Fibroblast of the aortic adventitia (primary cell): ENCODE measurements around the gene POLD4. TPM values are rescaled to one million over a fixed set of nuclear protein-coding genes. Genes with fewer than 3 reads are reported as not detected.
"Not testable (repeated sequence)": the region's sequence is repeated elsewhere in the genome, so short reads cannot be mapped to it uniquely, and the experiment has no call there.

ENCODE experiments used
- DNase-seq: peaks from one replicate; pipeline ENCODE4 v3.0.0-alpha.2; 2010; ENCODE audit warnings: low read depth
- H3K4me3 ChIP-seq: 2 replicates; pipeline ENCODE4 v1.5.1; 2011; ENCODE audit warnings: low read depth, mild to moderate bottlenecking, control low read depth, low read length, moderate library complexity
- CTCF ChIP-seq: IDR thresholded peaks from 2 replicates; pipeline ENCODE4 v1.5.1; 2011; ENCODE audit warnings: mild to moderate bottlenecking, low read length, control low read depth, inconsistent platforms; ENCODE audit not compliant: insufficient read depth
- total RNA-seq: library from RNA; depleted of rRNA; stranded (reverse); fragments of >200 nt; gene quantifications from 2 replicates; pipeline ENCODE4 v1.2.3, GENCODE V29; 2012; ENCODE audit warnings: low replicate concordance

The POLD4 gene
- total RNA-seq = 53.5 and 101 TPM in 2 replicates

GRCh38 chr11:67353317-67354074 lies at the start of gene POLD4:
TSS of gene POLD4 (minus strand) at chr11:67353546. CDS start at chr11:67353399, 147 bp downstream.
- DNase-seq = peak; percentile 96
- no peak for TF ChIP-seq CTCF
- peak within 1 kb of the TSS; percentile 89 for H3K4me3 ChIP-seq

- not testable (repeated sequence) for DNase-seq, H3K4me3 ChIP-seq
Observed at GRCh38 chr11:67403085-67403484, 49.7 kb upstream of the POLD4 start.

GRCh38 chr11:67402192-67402839 lies 49.0 kb upstream of the POLD4 start:
- not testable (repeated sequence) for DNase-seq
- peak overlapping the region; percentile 56 for H3K4me3 ChIP-seq

- peak; percentile 82 for DNase-seq
Observed at GRCh38 chr11:67401495-67402191, 48.3 kb upstream of the POLD4 start, which contains the start of gene PPP1CA. TSS of gene PPP1CA (minus strand) at chr11:67401858. CDS start at chr11:67401782, 76 bp downstream.

GRCh38 chr11:67400942-67401494 lies 47.7 kb upstream of the POLD4 start:
- peak; percentile 13 for DNase-seq
- H3K4me3 ChIP-seq = peak overlapping the region; percentile 87
- TF ChIP-seq CTCF = no peak

More at GRCh38 chr11:67401495-67402191, 48.3 kb upstream of the POLD4 start, which contains the start of gene PPP1CA:
- peak; percentile 22 for TF ChIP-seq CTCF
- H3K4me3 ChIP-seq = peak within 1 kb of the TSS; percentile 87

GRCh38 chr11:67400251-67400941 lies 47.0 kb upstream of the POLD4 start:
- H3K4me3 ChIP-seq = peak overlapping the region; percentile 87
- no peak for TF ChIP-seq CTCF
- DNase-seq = peak; percentile 45
